Effector memory CD8-positive, alpha-beta T cell (primary cell): ENCODE data around the gene CLCF1.

ENCODE experiments used
- ATAC-seq: fragments of 150-1000 bp; cut with Tn5 transposase; replicated peaks from 2 replicates; pipeline ENCODE4 v1.10.0; 2021; ENCODE audit warnings: mild to moderate bottlenecking, moderate library complexity
- DNase-seq, 3 experiments: peaks; one replicate each; pipeline ENCODE4 v3.0.0; 2021
- H3K27ac Mint-ChIP-seq, 2 donors: one replicate each; pipeline ENCODE4 v1.8.0; 2022; ENCODE audit warnings: mild to moderate bottlenecking in 2 of 2, mixed read lengths in 2 of 2, moderate library complexity in 2 of 2
- H3K27me3 Mint-ChIP-seq, 2 donors: one replicate each; pipeline ENCODE4 v1.8.0; 2022; ENCODE audit warnings: mixed read lengths in 2 of 2
- H3K36me3 Mint-ChIP-seq: one replicate; pipeline ENCODE4 v1.8.0; 2022; ENCODE audit warnings: mild to moderate bottlenecking, moderate library complexity, mixed read lengths; ENCODE audit not compliant: insufficient read depth
- H3K4me1 Mint-ChIP-seq, 2 donors: one replicate each; pipeline ENCODE4 v1.8.0; 2022; ENCODE audit warnings: low read depth in 2 of 2, mixed read lengths in 2 of 2
- H3K4me3 Mint-ChIP-seq, 2 donors: one replicate each; pipeline ENCODE4 v1.8.0; 2022; ENCODE audit warnings: mild to moderate bottlenecking in 2 of 2, mixed read lengths in 2 of 2, moderate library complexity in 2 of 2
- H3K9me3 Mint-ChIP-seq, 2 donors: one replicate each; pipeline ENCODE4 v1.8.0; 2022; ENCODE audit warnings: mixed read lengths in 2 of 2

The CLCF1 gene

GRCh38 chr11:67372321-67372992 is 941 bp downstream of the CLCF1 start:
- H3K27ac Mint-ChIP-seq = peak overlapping the region; percentile 82 to 86
- H3K36me3 Mint-ChIP-seq = peaks cover 40% of the 10 kb centered on the region
- H3K27me3 Mint-ChIP-seq = no peaks in the 10 kb centered on the region
- peaks cover 58 to 69% of the 10 kb centered on the region in 2 donors for H3K4me1 Mint-ChIP-seq
- H3K9me3 Mint-ChIP-seq = no peaks in the 10 kb centered on the region
- peak overlapping the region; percentile 89 to 98 for H3K4me3 Mint-ChIP-seq
- DNase-seq = no peak
- ATAC-seq = no peak

- Mint-ChIP-seq H3K9me3 (no peaks in the 10 kb centered on the region), H3K27me3 (no peaks in the 10 kb centered on the region), H3K4me3 (peak overlapping the region; percentile 82 to 89), H3K36me3 (peaks cover 40% of the 10 kb centered on the region), H3K4me1 (peaks cover 59 to 70% of the 10 kb centered on the region in 2 donors), H3K27ac (peak overlapping the region; percentile 82 to 86)
- peak; percentile 3 for ATAC-seq
- DNase-seq = no peak
Measured at GRCh38 chr11:67371911-67372320, 1.5 kb downstream of the CLCF1 start.

- peak overlapping the region; percentile 82 to 89 for H3K4me3 Mint-ChIP-seq
- no peaks in the 10 kb centered on the region for H3K9me3 Mint-ChIP-seq
- peak in 2 of 3 experiments; percentile 30 to 39 for DNase-seq
- no peaks in the 10 kb centered on the region for H3K27me3 Mint-ChIP-seq
- peak overlapping the region; percentile 82 to 86 for H3K27ac Mint-ChIP-seq
- peaks cover 59 to 76% of the 10 kb centered on the region in 2 donors for H3K4me1 Mint-ChIP-seq
- H3K36me3 Mint-ChIP-seq = peaks cover 40% of the 10 kb centered on the region
- peak; percentile 24 for ATAC-seq
Measured at GRCh38 chr11:67371189-67371910, 2.0 kb downstream of the CLCF1 start.

- H3K27ac Mint-ChIP-seq = peak overlapping the region; percentile 82 to 86
- no peaks in the 10 kb centered on the region for H3K27me3 Mint-ChIP-seq
- ATAC-seq (no peak), DNase-seq (no peak)
- H3K4me1 Mint-ChIP-seq = peaks cover 64 to 77% of the 10 kb centered on the region in 2 donors
- peaks cover 45% of the 10 kb centered on the region for H3K36me3 Mint-ChIP-seq
- no peaks in the 10 kb centered on the region for H3K9me3 Mint-ChIP-seq
- peak overlapping the region; percentile 82 to 89 for H3K4me3 Mint-ChIP-seq
Measured at GRCh38 chr11:67370351-67371076, 2.9 kb downstream of the CLCF1 start.

- Mint-ChIP-seq H3K9me3 (no peaks in the 10 kb centered on the region), H3K27ac (peak overlapping the region; percentile 23 to 29), H3K27me3 (no peaks in the 10 kb centered on the region), H3K4me3 (peak overlapping the region; percentile 82 to 89), H3K4me1 (peaks cover 68 to 82% of the 10 kb centered on the region in 2 donors), H3K36me3 (peaks cover 51% of the 10 kb centered on the region)
- no peak for DNase-seq
- ATAC-seq = no peak
Measured at GRCh38 chr11:67369801-67370284, 3.6 kb downstream of the CLCF1 start.

GRCh38 chr11:67369275-67369674 is 4.1 kb downstream of the CLCF1 start:
- peaks cover 53% of the 10 kb centered on the region for H3K36me3 Mint-ChIP-seq
- peaks cover 70 to 83% of the 10 kb centered on the region in 2 donors for H3K4me1 Mint-ChIP-seq
- peak overlapping the region; percentile 29 to 71 for H3K27ac Mint-ChIP-seq
- H3K4me3 Mint-ChIP-seq = peak overlapping the region; percentile 82 to 89
- no peak for ATAC-seq
- H3K9me3 Mint-ChIP-seq = no peaks in the 10 kb centered on the region
- DNase-seq = no peak
- no peaks in the 10 kb centered on the region for H3K27me3 Mint-ChIP-seq

GRCh38 chr11:67368621-67369020 is 4.8 kb downstream of the CLCF1 start:
- Mint-ChIP-seq H3K4me3 (peak overlapping the region; percentile 82 to 89), H3K27ac (peak overlapping the region; percentile 29 to 71), H3K4me1 (peaks cover 72 to 83% of the 10 kb centered on the region in 2 donors)

GRCh38 chr11:67367761-67368227 is 5.6 kb downstream of the CLCF1 start:
- Mint-ChIP-seq H3K36me3 (peaks cover 43% of the 10 kb centered on the region), H3K4me1 (peaks cover 77 to 85% of the 10 kb centered on the region in 2 donors), H3K9me3 (no peaks in the 10 kb centered on the region), H3K4me3 (peak overlapping the region; percentile 82 to 89), H3K27ac (peak overlapping the region; percentile 29 to 71), H3K27me3 (no peaks in the 10 kb centered on the region)
- ATAC-seq (no peak), DNase-seq (no peak)

More at GRCh38 chr11:67368621-67369020, 4.8 kb downstream of the CLCF1 start:
- H3K36me3 Mint-ChIP-seq = peaks cover 47% of the 10 kb centered on the region
- H3K27me3 Mint-ChIP-seq = no peaks in the 10 kb centered on the region
- ATAC-seq (peak; percentile 52), DNase-seq (peak in 1 of 3 experiments; percentile 42)
- no peaks in the 10 kb centered on the region for H3K9me3 Mint-ChIP-seq

- ATAC-seq = no peak
- peak overlapping the region; percentile 82 to 89 for H3K4me3 Mint-ChIP-seq
- no peaks in the 10 kb centered on the region for H3K9me3 Mint-ChIP-seq
- H3K4me1 Mint-ChIP-seq = peaks cover 83 to 91% of the 10 kb centered on the region in 2 donors
- DNase-seq = no peak
- peak overlapping the region; percentile 29 to 78 for H3K27ac Mint-ChIP-seq
- H3K27me3 Mint-ChIP-seq = no peaks in the 10 kb centered on the region
- H3K36me3 Mint-ChIP-seq = peaks cover 40% of the 10 kb centered on the region
Measured at GRCh38 chr11:67366961-67367760, 6.2 kb downstream of the CLCF1 start.

GRCh38 chr11:67366546-67366945 is 6.9 kb downstream of the CLCF1 start:
- H3K27ac Mint-ChIP-seq = peak overlapping the region; percentile 15 to 78
- no peak for DNase-seq
- H3K4me1 Mint-ChIP-seq = peaks cover 84 to 91% of the 10 kb centered on the region in 2 donors
- H3K9me3 Mint-ChIP-seq = no peaks in the 10 kb centered on the region
- no peak for ATAC-seq
- H3K27me3 Mint-ChIP-seq = no peaks in the 10 kb centered on the region
- peak overlapping the region; percentile 54 to 63 for H3K4me3 Mint-ChIP-seq
- peaks cover 35% of the 10 kb centered on the region for H3K36me3 Mint-ChIP-seq

- no peak for DNase-seq
- H3K9me3 Mint-ChIP-seq = no peaks in the 10 kb centered on the region
- peak overlapping the region; percentile 54 to 63 for H3K4me3 Mint-ChIP-seq
- H3K27me3 Mint-ChIP-seq = no peaks in the 10 kb centered on the region
- peaks cover 78 to 89% of the 10 kb centered on the region in 2 donors for H3K4me1 Mint-ChIP-seq
- H3K27ac Mint-ChIP-seq = peak overlapping the region; percentile 78 to 84
- no peak for ATAC-seq
- peaks cover 32% of the 10 kb centered on the region for H3K36me3 Mint-ChIP-seq
Measured at GRCh38 chr11:67365736-67366444, 7.5 kb downstream of the CLCF1 start.
